Mucosa of descending colon (tissue), 3 donors: ENCODE results near the gene HMGB4. TPM values are rescaled to one million over a fixed set of nuclear protein-coding genes. Genes with fewer than 3 reads are reported as not detected.

Source experiments
- ATAC-seq: fragments of 200-7000 bp; cut with Tn5 transposase; one replicate; pipeline ENCODE4 v1.9.1; 2020; ENCODE audit warnings: mild to moderate bottlenecking, moderate library complexity
- DNase-seq, 3 donors: peaks; one replicate each; pipeline ENCODE4 v3.0.0-alpha.2; 2020
- H3K36me3 ChIP-seq: fragments of 200-600 bp; one replicate; pipeline ENCODE4 v1.8.0; 2021; ENCODE audit warnings: low read depth, mild to moderate bottlenecking
- H3K4me1 ChIP-seq: fragments of 200-600 bp; one replicate; pipeline ENCODE4 v1.8.0; 2021; ENCODE audit warnings: low read depth, mild to moderate bottlenecking
- H3K4me3 ChIP-seq: fragments of 200-600 bp; one replicate; pipeline ENCODE4 v1.8.0; 2021; ENCODE audit warnings: mild to moderate bottlenecking
- H3K9me3 ChIP-seq: fragments of 200-600 bp; one replicate; pipeline ENCODE4 v1.8.0; 2021; ENCODE audit warnings: mild to moderate bottlenecking
- intact Hi-C, 2 donors: fragments of 100-400 bp; cut with DNase I in 1 of 2; cut with micrococcal nuclease in 1 of 2; formaldehyde crosslinking; loops; one replicate each; pipeline versions ENCODE4 v1.11.0 to v1.11.1; 2022; cut with DNase I, micrococcal nuclease
- total RNA-seq, 3 donors: library from RNA; stranded (reverse); fragmentation: NEBNext Ultra II Directional in 2 of 3; extraction: Animal tissue kit (Norgen Biotek cat#: 25700) in 2 of 3; gene quantifications; one replicate each; pipeline versions ENCODE4 v1.2.1 to v1.2.4, GENCODE V29; 2021 to 2023
- TF ChIP-seq, protein P1 (sequence below): fragments of 200-600 bp; IDR thresholded peaks from one replicate; pipeline ENCODE4 v1.8.0; 2022; ENCODE audit warnings: antibody characterized with exemption, mild to moderate bottlenecking
- donor health status: DM: no; HTN: no; CAD: no; lungs with moderate emphysema.
- donor health status: DM: no; HTN: no; CAD: no.
- donor health status: DM: no; HTN: yes; CAD: no.

The HMGB4 gene
- total RNA-seq, 3 donors from 2014 or later, result not detected

- TF ChIP-seq, protein P1, sequence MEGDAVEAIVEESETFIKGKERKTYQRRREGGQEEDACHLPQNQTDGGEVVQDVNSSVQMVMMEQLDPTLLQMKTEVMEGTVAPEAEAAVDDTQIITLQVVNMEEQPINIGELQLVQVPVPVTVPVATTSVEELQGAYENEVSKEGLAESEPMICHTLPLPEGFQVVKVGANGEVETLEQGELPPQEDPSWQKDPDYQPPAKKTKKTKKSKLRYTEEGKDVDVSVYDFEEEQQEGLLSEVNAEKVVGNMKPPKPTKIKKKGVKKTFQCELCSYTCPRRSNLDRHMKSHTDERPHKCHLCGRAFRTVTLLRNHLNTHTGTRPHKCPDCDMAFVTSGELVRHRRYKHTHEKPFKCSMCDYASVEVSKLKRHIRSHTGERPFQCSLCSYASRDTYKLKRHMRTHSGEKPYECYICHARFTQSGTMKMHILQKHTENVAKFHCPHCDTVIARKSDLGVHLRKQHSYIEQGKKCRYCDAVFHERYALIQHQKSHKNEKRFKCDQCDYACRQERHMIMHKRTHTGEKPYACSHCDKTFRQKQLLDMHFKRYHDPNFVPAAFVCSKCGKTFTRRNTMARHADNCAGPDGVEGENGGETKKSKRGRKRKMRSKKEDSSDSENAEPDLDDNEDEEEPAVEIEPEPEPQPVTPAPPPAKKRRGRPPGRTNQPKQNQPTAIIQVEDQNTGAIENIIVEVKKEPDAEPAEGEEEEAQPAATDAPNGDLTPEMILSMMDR, result no peak
- DNase-seq (no peak), ATAC-seq (no peak)
- intact Hi-C loops, result no loop called here
- Histone ChIP-seq H3K9me3 (no peaks in the 10 kb centered on the region), H3K4me3 (no peak overlapping the region), H3K4me1 (no peaks in the 10 kb centered on the region), H3K36me3 (no peaks in the 10 kb centered on the region)
These were observed 9.8 kb upstream of the HMGB4 start for GRCh38 chr1:33854091-33854490.

- DNase-seq (no peak), ATAC-seq (no peak)
- intact Hi-C loops, result no loop called here
- TF ChIP-seq, protein P1, result no peak
- Histone ChIP-seq H3K36me3 (no peaks in the 10 kb centered on the region), H3K9me3 (no peaks in the 10 kb centered on the region), H3K4me3 (no peak overlapping the region), H3K4me1 (no peaks in the 10 kb centered on the region)
These were observed 3.2 kb upstream of the HMGB4 start for GRCh38 chr1:33860671-33861070.

GRCh38 chr1:33864460-33865389 is 846 bp downstream of the HMGB4 start:
- DNase-seq, result no peak
- Histone ChIP-seq H3K9me3 (no peaks in the 10 kb centered on the region), H3K4me1 (no peaks in the 10 kb centered on the region), H3K36me3 (no peaks in the 10 kb centered on the region), H3K4me3 (no peak overlapping the region)
- no peak for ATAC-seq
- TF ChIP-seq, protein P1, result no peak
- intact Hi-C loops, result no loop called here

GRCh38 chr1:33866281-33866680 is 2.4 kb downstream of the HMGB4 start:
- H3K36me3 ChIP-seq, result no peaks in the 10 kb centered on the region
- ATAC-seq (no peak), DNase-seq (no peak)
- no peak overlapping the region for H3K4me3 ChIP-seq
- intact Hi-C loops, result no loop called here
- no peaks in the 10 kb centered on the region for H3K4me1 ChIP-seq
- no peaks in the 10 kb centered on the region for H3K9me3 ChIP-seq
- TF ChIP-seq, protein P1, result no peak

DNA sequence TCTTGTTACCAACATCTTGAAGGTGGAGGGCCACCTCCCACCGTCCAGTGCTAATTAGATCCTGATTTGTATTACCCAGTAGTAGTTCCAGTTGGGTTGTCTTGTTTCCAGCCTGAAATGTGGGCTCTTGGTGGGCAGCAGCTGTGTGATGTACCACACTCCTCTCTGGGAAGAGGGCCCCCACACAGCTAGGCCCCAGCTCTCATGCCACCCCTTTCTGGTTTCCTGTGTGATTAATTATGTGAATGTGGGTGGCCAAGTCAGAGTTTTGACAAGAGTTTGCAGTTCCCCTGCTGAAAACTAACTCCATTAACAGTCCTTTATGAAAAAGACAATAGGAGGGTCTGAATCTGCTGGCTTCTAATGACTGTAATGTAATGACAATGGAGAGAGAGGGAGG is 3.8 kb downstream of the HMGB4 start:
- intact Hi-C loops, result no loop called here
- H3K9me3 ChIP-seq, result no peaks in the 10 kb centered on the region
- no peaks in the 10 kb centered on the region for H3K36me3 ChIP-seq
- DNase-seq (no peak), ATAC-seq (no peak)
- no peak overlapping the region for H3K4me3 ChIP-seq
- no peaks in the 10 kb centered on the region for H3K4me1 ChIP-seq
- TF ChIP-seq, protein P1, result no peak
